Esophagus squamous epithelium (tissue), 4 donors: ENCODE data around the gene TMEM150C.

Source experiments
- CTCF ChIP-seq, 6 experiments: fragments of 450-650 bp in 4 of 6; fragments of 200-600 bp in 2 of 6; sonication (generic) in 2 of 6; IDR thresholded peaks; one replicate each; pipeline ENCODE4 v1.5.1; 2016 to 2019; ENCODE audit warnings: antibody characterized with exemption in 6 of 6, mild to moderate bottlenecking in 4 of 6, moderate library complexity in 4 of 6
- POLR2A ChIP-seq, 4 donors: fragments of 450-650 bp; IDR thresholded peaks; one replicate each; pipeline ENCODE4 v1.6.1; 2017; ENCODE audit warnings: antibody characterized with exemption in 4 of 4, mild to moderate bottlenecking in 4 of 4, moderate library complexity in 3 of 4

GRCh38 chr4:82611527-82611926 is 49.7 kb upstream of the TMEM150C start:
- TF ChIP-seq CTCF (IDR thresholded peaks at IDR 0.05) (no peak), POLR2A (IDR thresholded peaks at IDR 0.05) (no peak)
